ENCODE data around the gene BCL2A1. TPM values are rescaled to one million over a fixed set of nuclear protein-coding genes. Genes with fewer than 3 reads are reported as not detected.
"Not testable (repeated sequence)": the region's sequence is repeated elsewhere in the genome, so short reads cannot be mapped to it uniquely, and the experiment has no call there.

BCL2A1 gene
- total and polyA plus RNA-seq, 2 of the 4 experiments (the other 2 are of a cell fraction): 2.3 to 4.5 TPM

- in situ Hi-C loops (cut with MboI; ENCODE audit: low sequenced_read_pairs): no loop called here
- H3K36me3 ChIP-seq (ENCODE audit: control insufficient read depth, insufficient read depth, low read length): peaks cover 21% of the 10 kb centered on the region
These were observed 54.4 kb downstream of the BCL2A1 start for GRCh38 chr15:79916502-79917132.

GRCh38 chr15:79915776-79916501 lies 55.1 kb downstream of the BCL2A1 start:
- H2BK5ac ChIP-seq (ENCODE audit: low read depth, low read length, poor library complexity, severe bottlenecking); H3K56ac ChIP-seq (ENCODE audit: extremely low read depth, insufficient read depth, low read length); H4K5ac ChIP-seq (ENCODE audit: low read depth, low read length); H3K4me3 ChIP-seq (ENCODE audit: insufficient read depth, low read depth, low read length); H2BK120ac ChIP-seq (ENCODE audit: low read depth, low read length); in situ Hi-C loops (cut with MboI; ENCODE audit: low sequenced_read_pairs); DNase-seq; H3K18ac ChIP-seq (ENCODE audit: low read depth, low read length); H3K9me1 ChIP-seq (ENCODE audit: insufficient read depth, low read length); H3K23ac ChIP-seq (ENCODE audit: low read depth, low read length); H3K4me2 ChIP-seq (ENCODE audit: low read depth, low read length); H2BK20ac ChIP-seq (ENCODE audit: low read depth, low read length); H3K4me1 ChIP-seq (ENCODE audit: control insufficient read depth, insufficient read depth, low read length); intact Hi-C loops (cut with micrococcal nuclease); CTCF ChIA-PET; dilution Hi-C loops (cut with HindIII; ENCODE audit: low sequenced_read_pairs, unreplicated experiment); POLR2A ChIA-PET (ENCODE audit: unreplicated experiment); H2AK5ac ChIP-seq (ENCODE audit: low read depth, low read length); ATAC-seq (ENCODE audit: low read depth); H3K4ac ChIP-seq (ENCODE audit: low read depth, low read length); H3K79me1 ChIP-seq (ENCODE audit: low read depth in 1 of 2, low read length in 2 of 2); H3K14ac ChIP-seq (replicated peaks; ENCODE audit: low read depth, low read length); H4K8ac ChIP-seq (ENCODE audit: low read depth in 2 of 2, low read length in 2 of 2); H2BK15ac ChIP-seq (ENCODE audit: low read depth, low read length); H2AK9ac ChIP-seq (replicated peaks; ENCODE audit: low read depth, low read length, poor library complexity); H3K27ac ChIP-seq (ENCODE audit: insufficient read depth, low read length); H2AFZ ChIP-seq (replicated peaks; ENCODE audit: low read length, poor library complexity); H4K91ac ChIP-seq (ENCODE audit: insufficient read depth, low read depth, low read length); H3K27me3 ChIP-seq (ENCODE audit: control insufficient read depth, insufficient read depth, low read length); H4K20me1 ChIP-seq (ENCODE audit: insufficient read depth, low read length); H3K9ac ChIP-seq (ENCODE audit: low read depth, low read length); BruUV-seq (replicated peaks): not testable (repeated sequence)
- no CpG with 5 or more reads among the region's 3 CpGs for WGBS, 2 experiments (ENCODE audit: extremely low coverage in 2 of 2, insufficient read length in 1 of 2)
- H3K36me3 ChIP-seq (ENCODE audit: control insufficient read depth, insufficient read depth, low read length): peaks cover 17% of the 10 kb centered on the region
- peaks cover 45% of the 10 kb centered on the region for H3K9me3 ChIP-seq (ENCODE audit: control insufficient read depth, insufficient read depth, low read length)

More at GRCh38 chr15:79916502-79917132, 54.4 kb downstream of the BCL2A1 start:
- H3K18ac ChIP-seq (ENCODE audit: low read depth, low read length): no peak overlapping the region
- H3K23ac ChIP-seq (ENCODE audit: low read depth, low read length): no peak overlapping the region
- no peak overlapping the region for H2BK5ac ChIP-seq (ENCODE audit: low read depth, low read length, poor library complexity, severe bottlenecking)
- TF ChIP-seq ELK1 (IDR thresholded peaks at IDR 0.05; ENCODE audit: borderline replicate concordance, low read depth, low read length) (no peak), SMC3 (IDR thresholded peaks at IDR 0.05; ENCODE audit: low read depth, low read length) (no peak), RFX5 (IDR thresholded peaks at IDR 0.05; ENCODE audit: low read depth, low read length) (no peak), RAD21 (IDR thresholded peaks at IDR 0.05; ENCODE audit: low read length) (no peak), FOS (IDR thresholded peaks at IDR 0.05; ENCODE audit: low read depth, low read length) (no peak)
- H3K9ac ChIP-seq (ENCODE audit: low read depth, low read length): no peak overlapping the region
- H3K4me1 ChIP-seq (ENCODE audit: control insufficient read depth, insufficient read depth, low read length): no peaks in the 10 kb centered on the region
- WGBS, 2 experiments (ENCODE audit: extremely low coverage in 2 of 2, insufficient read length in 1 of 2): 100% methylated on average over 1 of the region's 3 CpGs; no CpG with 5 or more reads in 1 of the 2 experiments
- no TSS peak for BruUV-seq (replicated peaks)
- 0 out of 2 replicates have a peak, but pooled peaks cover 3% of the 10 kb centered on the region for H3K9me1 ChIP-seq (ENCODE audit: insufficient read depth, low read length)
- ChIA-PET POLR2A (ENCODE audit: unreplicated experiment) (no interaction called here), CTCF (no interaction called here)
- intact Hi-C loops (cut with micrococcal nuclease): no loop called here
- dilution Hi-C loops (cut with HindIII; ENCODE audit: low sequenced_read_pairs, unreplicated experiment): no loop called here
- no peak overlapping the region for H4K8ac ChIP-seq (ENCODE audit: low read depth in 2 of 2, low read length in 2 of 2)
- no peak overlapping the region for H3K4ac ChIP-seq (ENCODE audit: low read depth, low read length)
- no peak overlapping the region for H4K91ac ChIP-seq (ENCODE audit: insufficient read depth, low read depth, low read length)
- H2BK20ac ChIP-seq (ENCODE audit: low read depth, low read length): no peak overlapping the region
- no peak overlapping the region for H2BK120ac ChIP-seq (ENCODE audit: low read depth, low read length)
- H3K14ac ChIP-seq (replicated peaks; ENCODE audit: low read depth, low read length): no peak overlapping the region
- peaks cover 45% of the 10 kb centered on the region for H3K9me3 ChIP-seq (ENCODE audit: control insufficient read depth, insufficient read depth, low read length)
- H2AK5ac ChIP-seq (ENCODE audit: low read depth, low read length): no peak overlapping the region
- no peak overlapping the region for H3K4me3 ChIP-seq (ENCODE audit: insufficient read depth, low read depth, low read length)
- H3K27ac ChIP-seq (ENCODE audit: insufficient read depth, low read length): no peak overlapping the region
- no peak for DNase-seq
- no peak overlapping the region for H2AK9ac ChIP-seq (replicated peaks; ENCODE audit: low read depth, low read length, poor library complexity)
- no peaks in the 10 kb centered on the region for H4K20me1 ChIP-seq (ENCODE audit: insufficient read depth, low read length)
- no peak overlapping the region for H3K56ac ChIP-seq (ENCODE audit: extremely low read depth, insufficient read depth, low read length)
- H4K5ac ChIP-seq (ENCODE audit: low read depth, low read length): no peak overlapping the region
- H3K4me2 ChIP-seq (ENCODE audit: low read depth, low read length): no peak overlapping the region
- no peak for ATAC-seq (ENCODE audit: low read depth)
- H2AFZ ChIP-seq (replicated peaks; ENCODE audit: low read length, poor library complexity): no peak overlapping the region
- no peak overlapping the region for H2BK15ac ChIP-seq (ENCODE audit: low read depth, low read length)
- no peaks in the 10 kb centered on the region for H3K27me3 ChIP-seq (ENCODE audit: control insufficient read depth, insufficient read depth, low read length)
- H3K79me1 ChIP-seq (ENCODE audit: low read depth in 1 of 2, low read length in 2 of 2): peaks cover 10% of the 10 kb centered on the region in 2 experiments

All from IMR-90 (cell line).